Measurements from ENCODE around the gene IL17RA.

The IL17RA gene

DNA sequence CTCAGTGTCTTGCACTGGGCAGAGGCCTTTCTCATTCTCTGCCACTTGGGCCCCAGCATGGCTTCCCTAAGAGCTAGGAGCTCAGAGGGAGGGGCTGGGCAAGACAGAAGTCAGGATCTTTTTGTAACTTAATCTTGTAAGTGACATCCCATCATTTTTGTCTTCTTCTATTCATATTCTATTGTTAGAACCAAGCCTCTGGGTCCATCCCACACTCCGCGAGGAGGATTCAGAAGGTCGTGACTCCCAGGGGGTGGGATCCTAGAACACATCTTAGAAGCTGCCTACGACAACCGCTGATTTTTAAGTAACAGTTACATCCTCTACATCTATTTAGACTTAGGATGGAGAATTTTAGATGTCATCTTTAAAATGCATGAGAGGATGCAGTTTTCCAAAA lies 1.5 kb upstream of the IL17RA start:
- Histone ChIP-seq H3K9ac (ENCODE audit: insufficient read length, low read depth) (no peak overlapping the region), H3K4me1 (ENCODE audit: insufficient read depth, insufficient read length) (no peaks in the 10 kb centered on the region), H3K4me3 (ENCODE audit: insufficient read length, low read depth) (no peak overlapping the region), H3K36me3 (ENCODE audit: insufficient read depth, insufficient read length, low read length) (no peaks in the 10 kb centered on the region), H3K9me3 (ENCODE audit: insufficient read depth, low read length) (no peaks in the 10 kb centered on the region), H3K27me3 (ENCODE audit: insufficient read depth, insufficient read length) (peaks cover 30% of the 10 kb centered on the region)
- no peak for DNase-seq (ENCODE audit: low read depth, low spot score)
- TF ChIP-seq ZNF274 (IDR thresholded peaks at IDR 0.05; ENCODE audit: low read depth, low read length) = no peak

DNA sequence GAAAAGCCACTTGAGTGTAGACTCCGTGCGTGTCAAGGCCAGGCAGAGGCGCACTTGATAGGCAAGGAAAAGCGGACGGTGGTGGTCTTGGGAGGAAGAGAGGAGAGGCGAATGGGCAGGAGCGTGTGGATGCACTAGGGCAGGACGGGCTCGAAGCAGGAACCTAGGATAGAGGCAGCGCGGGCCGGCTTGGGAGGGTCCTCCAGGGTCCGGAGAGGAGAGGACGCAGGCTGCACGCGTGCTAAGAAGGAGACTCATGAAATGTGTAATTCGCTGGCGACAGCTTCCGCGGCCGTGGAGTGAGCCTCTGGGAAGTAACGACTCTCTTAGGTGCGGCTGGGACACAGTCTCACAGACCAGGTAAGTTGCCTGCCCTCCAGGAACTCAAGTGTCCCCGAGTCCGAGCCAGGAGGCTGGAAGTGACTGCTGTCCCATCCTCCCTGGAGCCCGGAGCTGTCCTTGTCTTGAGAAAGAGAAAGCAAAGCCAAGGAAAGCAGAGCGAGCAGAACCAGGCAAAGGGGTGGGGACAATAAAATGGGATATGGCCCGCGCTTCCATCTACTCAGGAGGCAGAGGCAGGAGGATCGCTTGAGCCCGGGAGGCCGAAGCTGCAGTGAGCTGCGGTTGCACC lies 874 bp upstream of the IL17RA start:
- Histone ChIP-seq H3K9ac (ENCODE audit: insufficient read length, low read depth) (no peak overlapping the region), H3K4me3 (ENCODE audit: insufficient read length, low read depth) (no peak overlapping the region)

DNA sequence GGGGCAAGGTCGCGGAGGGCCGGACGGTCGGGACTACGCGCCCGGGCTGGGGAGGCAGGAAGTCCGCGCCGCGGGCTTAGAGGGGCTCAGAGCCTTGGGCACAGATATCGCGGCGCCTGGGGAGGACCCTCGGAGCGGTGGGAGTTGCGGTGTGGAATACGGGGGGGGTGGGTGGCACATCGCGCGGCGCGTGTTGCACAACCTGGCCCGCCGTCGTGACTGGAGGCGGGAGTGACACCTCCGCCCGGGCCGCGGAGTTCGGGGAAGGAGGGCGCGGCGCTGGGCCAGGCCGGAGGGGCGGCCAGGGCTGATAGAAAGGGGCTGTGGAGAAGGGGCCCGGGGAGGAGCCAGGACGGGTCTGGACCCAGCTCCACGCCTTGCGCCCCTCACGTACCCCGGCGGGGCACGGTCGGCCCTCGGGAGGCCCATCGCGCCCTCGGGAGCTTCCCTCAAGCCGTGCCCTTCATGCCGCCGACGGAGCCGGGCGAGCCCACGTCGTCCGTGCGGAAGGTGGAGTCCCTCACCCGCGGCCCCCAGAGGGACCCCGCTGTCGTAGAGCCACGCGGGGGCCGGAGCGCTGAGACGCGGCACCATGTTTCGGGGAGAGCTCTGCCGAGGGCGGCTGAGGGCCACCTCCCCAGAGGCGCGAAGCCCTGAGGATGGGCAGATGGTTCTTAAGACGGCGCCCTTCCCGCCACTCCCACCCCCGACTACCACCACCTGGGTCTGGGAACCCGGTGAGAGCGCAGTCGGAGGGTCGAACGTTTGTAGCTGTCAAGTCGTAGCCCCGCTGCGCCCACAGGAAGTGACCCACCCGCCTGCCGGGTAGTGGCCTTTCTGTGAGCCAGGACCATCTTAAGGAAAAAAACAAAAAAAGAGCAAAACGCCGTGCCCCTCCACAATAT lies 729 bp downstream of the IL17RA start:
- no peaks in the 10 kb centered on the region for H3K4me1 ChIP-seq (ENCODE audit: insufficient read depth, insufficient read length)
- TF ChIP-seq YY1 (IDR thresholded peaks at IDR 0.05; ENCODE audit: insufficient read depth, insufficient read length) = no peak
- no peak for TF ChIP-seq SUZ12 (IDR thresholded peaks at IDR 0.05; ENCODE audit: extremely low read depth, insufficient read depth, insufficient read length)
- peak overlapping the region; percentile 67 for H3K9ac ChIP-seq (ENCODE audit: insufficient read length, low read depth)

More for the DNA sequence above, 874 bp upstream of the IL17RA start:
- no peak for DNase-seq (ENCODE audit: low read depth, low spot score)
- Histone ChIP-seq H3K9me3 (ENCODE audit: insufficient read depth, low read length) (no peaks in the 10 kb centered on the region), H3K36me3 (ENCODE audit: insufficient read depth, insufficient read length, low read length) (no peaks in the 10 kb centered on the region), H3K4me1 (ENCODE audit: insufficient read depth, insufficient read length) (no peaks in the 10 kb centered on the region), H3K27me3 (ENCODE audit: insufficient read depth, insufficient read length) (peaks cover 30% of the 10 kb centered on the region)
- TF ChIP-seq YY1 (IDR thresholded peaks at IDR 0.05; ENCODE audit: insufficient read depth, insufficient read length) (no peak), SUZ12 (IDR thresholded peaks at IDR 0.05; ENCODE audit: extremely low read depth, insufficient read depth, insufficient read length) (no peak), ZNF274 (IDR thresholded peaks at IDR 0.05; ENCODE audit: low read depth, low read length) (no peak)

DNA sequence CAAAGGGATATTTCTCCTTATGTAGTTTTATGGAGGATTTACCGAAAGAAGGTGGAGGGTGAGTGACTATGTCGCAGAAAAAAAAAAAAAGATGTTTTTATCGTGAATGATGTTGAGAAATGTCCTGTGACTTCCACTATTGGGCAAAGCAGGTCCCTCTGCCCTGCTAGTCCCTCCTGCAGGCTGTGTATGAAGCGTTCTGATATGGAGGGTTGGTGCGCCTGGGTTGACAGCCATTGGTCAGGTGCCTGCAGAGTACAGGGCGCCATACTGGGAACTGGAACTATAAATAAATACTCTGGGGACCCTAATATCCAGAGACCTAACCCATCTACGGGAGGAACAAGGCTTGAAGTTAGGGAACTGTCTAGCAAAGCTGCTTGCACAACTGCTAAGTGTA lies 1.5 kb downstream of the IL17RA start:
- no peaks in the 10 kb centered on the region for H3K4me1 ChIP-seq (ENCODE audit: insufficient read depth, insufficient read length)
- no peak overlapping the region for H3K9ac ChIP-seq (ENCODE audit: insufficient read length, low read depth)
- H3K36me3 ChIP-seq (ENCODE audit: insufficient read depth, insufficient read length, low read length) = no peaks in the 10 kb centered on the region
- H3K4me3 ChIP-seq (ENCODE audit: insufficient read length, low read depth) = no peak overlapping the region
- H3K9me3 ChIP-seq (ENCODE audit: insufficient read depth, low read length) = no peaks in the 10 kb centered on the region
- no peak for DNase-seq (ENCODE audit: low read depth, low spot score)
- H3K27me3 ChIP-seq (ENCODE audit: insufficient read depth, insufficient read length) = peaks cover 30% of the 10 kb centered on the region
- TF ChIP-seq YY1 (IDR thresholded peaks at IDR 0.05; ENCODE audit: insufficient read depth, insufficient read length) (no peak), ZNF274 (IDR thresholded peaks at IDR 0.05; ENCODE audit: low read depth, low read length) (no peak), SUZ12 (IDR thresholded peaks at IDR 0.05; ENCODE audit: extremely low read depth, insufficient read depth, insufficient read length) (no peak)

More for the DNA sequence above, 729 bp downstream of the IL17RA start:
- H3K9me3 ChIP-seq (ENCODE audit: insufficient read depth, low read length) = no peaks in the 10 kb centered on the region
- DNase-seq (ENCODE audit: low read depth, low spot score) = no peak
- H3K27me3 ChIP-seq (ENCODE audit: insufficient read depth, insufficient read length) = peaks cover 30% of the 10 kb centered on the region
- H3K4me3 ChIP-seq (ENCODE audit: insufficient read length, low read depth) = peak overlapping the region; percentile 64
- H3K36me3 ChIP-seq (ENCODE audit: insufficient read depth, insufficient read length, low read length) = no peaks in the 10 kb centered on the region

DNA sequence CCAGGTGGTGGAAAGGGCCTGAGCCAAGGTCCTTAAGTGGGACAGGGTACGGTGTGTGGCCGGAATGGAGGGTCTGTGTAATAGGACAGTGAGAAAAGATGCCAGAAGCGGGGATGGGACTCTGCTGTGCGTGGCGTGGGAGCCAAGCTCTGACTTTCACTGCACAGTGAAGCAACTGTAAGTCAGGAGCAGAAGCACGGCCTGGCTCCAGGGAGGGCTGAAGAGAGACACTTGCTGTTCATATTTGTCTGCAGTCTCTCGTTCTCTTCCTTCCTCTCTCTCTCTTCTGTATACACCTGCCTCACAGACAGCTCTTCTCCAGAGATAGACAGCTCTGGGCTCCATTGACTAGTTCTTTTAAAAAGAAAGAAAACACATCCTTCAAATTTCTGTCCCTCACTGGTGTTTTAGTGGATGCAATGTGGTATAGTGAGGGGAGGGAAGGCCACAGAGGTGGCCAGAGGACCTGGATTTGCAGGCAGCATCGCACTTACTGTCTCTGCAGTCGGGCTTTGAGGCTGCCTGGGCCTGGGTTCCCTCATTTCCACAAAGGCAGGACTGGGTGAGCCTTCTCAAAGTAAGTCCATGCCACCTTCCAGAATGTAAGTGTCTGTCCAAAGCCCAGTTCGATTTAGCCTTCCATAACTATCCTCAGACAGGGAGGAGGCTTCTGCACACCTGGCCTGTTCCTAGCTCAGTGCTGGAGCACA lies 2.1 kb downstream of the IL17RA start:
- no peak overlapping the region for H3K9ac ChIP-seq (ENCODE audit: insufficient read length, low read depth)
- TF ChIP-seq SUZ12 (IDR thresholded peaks at IDR 0.05; ENCODE audit: extremely low read depth, insufficient read depth, insufficient read length) (no peak), YY1 (IDR thresholded peaks at IDR 0.05; ENCODE audit: insufficient read depth, insufficient read length) (no peak), ZNF274 (IDR thresholded peaks at IDR 0.05; ENCODE audit: low read depth, low read length) (no peak)
- DNase-seq (ENCODE audit: low read depth, low spot score) = no peak
- peaks cover 30% of the 10 kb centered on the region for H3K27me3 ChIP-seq (ENCODE audit: insufficient read depth, insufficient read length)
- H3K9me3 ChIP-seq (ENCODE audit: insufficient read depth, low read length) = no peaks in the 10 kb centered on the region
- H3K4me3 ChIP-seq (ENCODE audit: insufficient read length, low read depth) = no peak overlapping the region
- H3K36me3 ChIP-seq (ENCODE audit: insufficient read depth, insufficient read length, low read length) = no peaks in the 10 kb centered on the region
- H3K4me1 ChIP-seq (ENCODE audit: insufficient read depth, insufficient read length) = no peaks in the 10 kb centered on the region

DNA sequence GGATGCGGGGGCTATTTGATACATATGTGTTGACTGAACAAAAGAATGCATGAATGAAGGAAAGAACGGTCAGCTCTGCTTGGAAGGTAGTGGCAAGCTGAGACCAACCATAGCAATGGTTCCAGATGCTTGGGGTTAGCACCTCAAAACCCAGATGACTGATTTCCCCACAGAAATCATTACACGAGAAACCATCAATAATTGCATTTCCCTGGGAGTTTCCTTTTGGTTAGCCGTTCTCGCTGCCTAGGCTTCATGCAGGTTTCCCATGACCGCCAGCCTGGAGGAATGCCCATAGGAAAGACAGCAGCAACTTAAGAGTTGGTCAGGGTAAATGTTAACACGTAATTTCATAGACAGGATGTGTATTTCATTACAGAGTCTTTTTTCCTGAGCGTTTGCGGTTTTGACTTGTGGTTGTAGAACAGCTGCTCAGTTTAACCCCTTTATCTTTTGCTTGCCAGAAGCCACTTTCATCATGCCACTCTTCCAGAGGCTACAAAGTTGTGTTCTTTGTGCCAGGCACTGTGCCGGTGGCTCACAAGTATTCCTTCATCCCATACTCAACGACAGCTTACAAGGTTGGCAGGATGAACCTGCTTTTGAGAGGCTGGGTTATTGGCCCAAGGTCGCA lies 2.8 kb downstream of the IL17RA start:
- Histone ChIP-seq H3K27me3 (ENCODE audit: insufficient read depth, insufficient read length) (peaks cover 30% of the 10 kb centered on the region), H3K9ac (ENCODE audit: insufficient read length, low read depth) (no peak overlapping the region), H3K36me3 (ENCODE audit: insufficient read depth, insufficient read length, low read length) (no peaks in the 10 kb centered on the region), H3K4me1 (ENCODE audit: insufficient read depth, insufficient read length) (no peaks in the 10 kb centered on the region), H3K4me3 (ENCODE audit: insufficient read length, low read depth) (no peak overlapping the region), H3K9me3 (ENCODE audit: insufficient read depth, low read length) (no peaks in the 10 kb centered on the region)
- TF ChIP-seq ZNF274 (IDR thresholded peaks at IDR 0.05; ENCODE audit: low read depth, low read length) (no peak), SUZ12 (IDR thresholded peaks at IDR 0.05; ENCODE audit: extremely low read depth, insufficient read depth, insufficient read length) (no peak), YY1 (IDR thresholded peaks at IDR 0.05; ENCODE audit: insufficient read depth, insufficient read length) (no peak)
- DNase-seq (ENCODE audit: low read depth, low spot score) = no peak
